GM12864 (cell line): ENCODE results near the gene WDR86.

ENCODE experiments used
- DNase-seq: peaks from one replicate; pipeline ENCODE4 v3.0.0-alpha.2; 2011; ENCODE audit warnings: low read depth
- H3K4me3 ChIP-seq: 2 replicates; pipeline ENCODE4 v1.5.1; 2011; ENCODE audit warnings: mild to moderate bottlenecking, low read depth, low read length, control low read depth
- CTCF ChIP-seq: IDR thresholded peaks from 2 replicates; pipeline ENCODE4 v1.5.1; 2011; ENCODE audit warnings: low read depth, mild to moderate bottlenecking, moderate library complexity, low read length, control low read depth, inconsistent platforms; ENCODE audit errors: missing control alignments

WDR86 gene

GRCh38 chr7:151399906-151400305 lies 9.9 kb downstream of the WDR86 start:
- DNase-seq, result no peak
- no peak for TF ChIP-seq CTCF
- H3K4me3 ChIP-seq, result no peak overlapping the region

DNA sequence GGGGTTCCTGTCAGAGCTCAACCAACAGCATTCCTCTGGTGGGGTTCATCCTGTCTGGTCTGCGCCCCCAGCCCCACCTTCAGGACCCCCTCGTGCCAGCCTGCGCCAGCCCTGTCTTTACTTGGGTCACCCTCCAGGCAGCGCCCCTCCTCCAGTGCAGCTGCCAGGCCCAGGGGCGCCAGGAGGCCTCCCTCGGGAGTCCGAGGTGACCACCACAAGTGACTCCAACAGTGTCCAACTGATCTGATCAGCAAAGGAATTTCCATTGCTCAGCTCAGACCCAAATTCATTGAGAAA lies 10.6 kb downstream of the WDR86 start:
- no peak for TF ChIP-seq CTCF
- no peak overlapping the region for H3K4me3 ChIP-seq
- no peak for DNase-seq

GRCh38 chr7:151398446-151399304 lies 11.2 kb downstream of the WDR86 start:
- TF ChIP-seq CTCF, result no peak
- no peak overlapping the region for H3K4me3 ChIP-seq

GRCh38 chr7:151397026-151397425 lies 12.8 kb downstream of the WDR86 start:
- DNase-seq, result no peak
- H3K4me3 ChIP-seq, result no peak overlapping the region
- no peak for TF ChIP-seq CTCF

More at GRCh38 chr7:151398446-151399304, 11.2 kb downstream of the WDR86 start:
- no peak for DNase-seq

GRCh38 chr7:151396328-151396970 lies 13.4 kb downstream of the WDR86 start:
- H3K4me3 ChIP-seq, result no peak overlapping the region
- no peak for DNase-seq
- TF ChIP-seq CTCF, result no peak

DNA sequence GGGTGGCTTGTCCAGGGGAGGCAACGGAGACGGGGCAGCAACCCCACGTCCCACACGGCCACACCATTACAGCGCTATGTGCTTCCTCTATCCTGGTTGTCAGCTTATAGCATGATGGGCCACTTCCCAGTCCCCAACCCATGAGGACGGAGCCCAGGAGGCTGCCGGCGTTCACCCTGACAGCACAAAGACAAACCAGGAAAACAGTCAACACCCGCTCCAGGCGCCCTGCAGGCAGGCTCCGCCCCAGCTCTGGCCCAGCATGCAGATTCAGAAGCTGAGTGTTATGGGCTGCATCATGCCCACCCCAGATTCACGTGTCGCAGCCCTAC lies 14.8 kb downstream of the WDR86 start:
- TF ChIP-seq CTCF, result no peak
- no peak for DNase-seq
- no peak overlapping the region for H3K4me3 ChIP-seq
